DOHH2 (cell line): ENCODE measurements around the gene DCBLD2.

Experiments used
- CTCF ChIP-seq: fragments of 200-600 bp; sonication (generic); IDR thresholded peaks from one replicate; pipeline ENCODE4 v1.5.1; 2014; ENCODE audit warnings: antibody characterized with exemption, mild to moderate bottlenecking, low read depth, low read length; ENCODE audit not compliant: poor library complexity, severe bottlenecking
- EZH2phosphoT487 ChIP-seq: fragments of 200-600 bp; sonication (generic); IDR thresholded peaks from 2 replicates; pipeline ENCODE4 v1.6.1; 2017; ENCODE audit warnings: borderline replicate concordance, mild to moderate bottlenecking, antibody characterized with exemption, low read length, moderate library complexity, mixed read lengths

- TF ChIP-seq CTCF = no peak
- no peak for TF ChIP-seq EZH2phosphoT487
These were observed 137.6 kb downstream of the DCBLD2 start for GRCh38 chr3:98763819-98764418.
